NCI-H446 (cell line): ENCODE results near the gene VCL.
"Not testable (repeated sequence)": the region's sequence is repeated elsewhere in the genome, so short reads cannot be mapped to it uniquely, and the experiment has no call there.

Experiments
- DNase-seq, 2 experiments: peaks; one replicate each; lab custom pipeline; 2025; lab: John Stamatoyannopoulos, UW

The VCL gene

GRCh38 chr10:73971636-73972354, 26.1 kb upstream of the VCL start:
- no peak for DNase-seq

GRCh38 chr10:73973427-73973826, 24.5 kb upstream of the VCL start:
- DNase-seq: no peak

GRCh38 chr10:73974309-73974946, 23.5 kb upstream of the VCL start:
- DNase-seq: no peak

- DNase-seq: no peak
These were observed 22.5 kb upstream of the VCL start for GRCh38 chr10:73975388-73975787.

GRCh38 chr10:73979141-73979808, 18.6 kb upstream of the VCL start:
- no peak for DNase-seq

- no peak for DNase-seq
These were observed 18.0 kb upstream of the VCL start for GRCh38 chr10:73979809-73980433.

GRCh38 chr10:73981812-73982211, 16.1 kb upstream of the VCL start:
- no peak for DNase-seq

GRCh38 chr10:73983096-73984047, 14.5 kb upstream of the VCL start:
- DNase-seq: no peak

- no peak for DNase-seq
These were observed 8.2 kb upstream of the VCL start for GRCh38 chr10:73989594-73990150.

- DNase-seq: no peak
These were observed 6.6 kb upstream of the VCL start for GRCh38 chr10:73991203-73991883.

GRCh38 chr10:73991884-73992245, 6.1 kb upstream of the VCL start:
- DNase-seq: no peak

- DNase-seq: no peak
These were observed 4.8 kb upstream of the VCL start for GRCh38 chr10:73992899-73993788.

GRCh38 chr10:73995035-73995358, 2.9 kb upstream of the VCL start:
- DNase-seq: no peak

GRCh38 chr10:73997461-73997786, 492 bp upstream of the VCL start:
- peak in 1 of 2 experiments; percentile 69 for DNase-seq

- DNase-seq: no peak
These were observed 660 bp downstream of the VCL start for GRCh38 chr10:73998623-73998928.

GRCh38 chr10:73998929-73999691, 1.2 kb downstream of the VCL start:
- peak in 1 of 2 experiments; percentile 35 for DNase-seq

GRCh38 chr10:73999703-74000102, 1.8 kb downstream of the VCL start:
- peak in 1 of 2 experiments; percentile 2 for DNase-seq

- DNase-seq: not testable (repeated sequence)
These were observed 2.3 kb downstream of the VCL start for GRCh38 chr10:74000244-74000643.

- no peak for DNase-seq
These were observed 3.2 kb downstream of the VCL start for GRCh38 chr10:74000892-74001669.
